ENCODE measurements around the gene DHX9.

DNA sequence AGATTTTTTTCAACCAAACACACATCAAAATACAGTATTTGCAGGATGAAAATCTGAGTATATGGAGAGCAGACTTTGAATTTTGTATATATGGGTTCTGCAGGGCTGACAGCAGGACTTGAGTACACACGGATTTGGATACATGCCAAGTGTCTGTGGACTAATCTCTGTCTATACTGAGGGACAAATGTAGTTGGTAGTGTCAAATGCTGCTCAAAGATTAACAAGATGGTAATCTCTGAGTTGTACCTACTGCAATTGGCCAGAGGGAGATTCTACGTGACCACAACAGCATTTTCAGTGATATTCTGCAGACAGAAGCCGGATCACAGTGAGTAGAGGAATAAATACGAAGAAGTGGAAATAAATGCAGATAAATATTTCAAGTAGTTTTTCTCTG lies 70.4 kb downstream of the DHX9 start:
- TF ChIP-seq, protein P1, sequence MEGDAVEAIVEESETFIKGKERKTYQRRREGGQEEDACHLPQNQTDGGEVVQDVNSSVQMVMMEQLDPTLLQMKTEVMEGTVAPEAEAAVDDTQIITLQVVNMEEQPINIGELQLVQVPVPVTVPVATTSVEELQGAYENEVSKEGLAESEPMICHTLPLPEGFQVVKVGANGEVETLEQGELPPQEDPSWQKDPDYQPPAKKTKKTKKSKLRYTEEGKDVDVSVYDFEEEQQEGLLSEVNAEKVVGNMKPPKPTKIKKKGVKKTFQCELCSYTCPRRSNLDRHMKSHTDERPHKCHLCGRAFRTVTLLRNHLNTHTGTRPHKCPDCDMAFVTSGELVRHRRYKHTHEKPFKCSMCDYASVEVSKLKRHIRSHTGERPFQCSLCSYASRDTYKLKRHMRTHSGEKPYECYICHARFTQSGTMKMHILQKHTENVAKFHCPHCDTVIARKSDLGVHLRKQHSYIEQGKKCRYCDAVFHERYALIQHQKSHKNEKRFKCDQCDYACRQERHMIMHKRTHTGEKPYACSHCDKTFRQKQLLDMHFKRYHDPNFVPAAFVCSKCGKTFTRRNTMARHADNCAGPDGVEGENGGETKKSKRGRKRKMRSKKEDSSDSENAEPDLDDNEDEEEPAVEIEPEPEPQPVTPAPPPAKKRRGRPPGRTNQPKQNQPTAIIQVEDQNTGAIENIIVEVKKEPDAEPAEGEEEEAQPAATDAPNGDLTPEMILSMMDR (IDR thresholded peaks at IDR 0.05): no peak
- TF ChIP-seq EP300 (IDR thresholded peaks at IDR 0.05; ENCODE audit: low read depth) (no peak), POLR2A (IDR thresholded peaks at IDR 0.05) (no peak)
